HG03196 (cell line): ENCODE data around the gene HUNK.
"Not testable (repeated sequence)": the region's sequence is repeated elsewhere in the genome, so short reads cannot be mapped to it uniquely, and the experiment has no call there.

Experiments
- ATAC-seq: cut with Tn5 transposase; IDR thresholded peaks from one replicate; pipeline ENCODE4 v1.9.1; 2021; ENCODE audit not compliant: unreplicated experiment

The HUNK gene

GRCh38 chr21:31872452-31873274, at the start of gene HUNK:
Gene HUNK (plus strand): TSS chr21:31873020. CDS start chr21:31873675, 655 bp downstream.
- no peak for ATAC-seq

- no peak for ATAC-seq
Measured at GRCh38 chr21:31829736-31830472, 42.9 kb upstream of the HUNK start.

GRCh38 chr21:31830701-31831100, 42.1 kb upstream of the HUNK start:
- ATAC-seq, result no peak

GRCh38 chr21:31837041-31837440, 35.8 kb upstream of the HUNK start:
- ATAC-seq, result no peak

- no peak for ATAC-seq
Measured at GRCh38 chr21:31837618-31838390, 35.0 kb upstream of the HUNK start.

GRCh38 chr21:31838586-31839355, 34.0 kb upstream of the HUNK start:
- ATAC-seq, result no peak

GRCh38 chr21:31844206-31844605, 28.6 kb upstream of the HUNK start:
- ATAC-seq, result no peak

GRCh38 chr21:31845151-31845729, 27.6 kb upstream of the HUNK start:
- ATAC-seq, result no peak

GRCh38 chr21:31846690-31847089, 26.1 kb upstream of the HUNK start:
- ATAC-seq, result no peak

GRCh38 chr21:31847761-31848160, 25.1 kb upstream of the HUNK start:
- ATAC-seq, result no peak

- no peak for ATAC-seq
Measured at GRCh38 chr21:31848326-31848985, 24.4 kb upstream of the HUNK start.

GRCh38 chr21:31850886-31851285, 21.9 kb upstream of the HUNK start:
- no peak for ATAC-seq

GRCh38 chr21:31855180-31855579, 17.6 kb upstream of the HUNK start:
- ATAC-seq, result no peak

GRCh38 chr21:31857096-31857495, 15.7 kb upstream of the HUNK start:
- ATAC-seq, result no peak

- not testable (repeated sequence) for ATAC-seq
Measured at GRCh38 chr21:31857631-31858030, 15.2 kb upstream of the HUNK start.

GRCh38 chr21:31860851-31861250, 12.0 kb upstream of the HUNK start:
- ATAC-seq, result no peak

- ATAC-seq, result no peak
Measured at GRCh38 chr21:31862078-31862477, 10.7 kb upstream of the HUNK start.

GRCh38 chr21:31865429-31865970, 7.3 kb upstream of the HUNK start:
- ATAC-seq, result no peak

- no peak for ATAC-seq
Measured at GRCh38 chr21:31866077-31866511, 6.7 kb upstream of the HUNK start.

GRCh38 chr21:31869750-31870149, 3.1 kb upstream of the HUNK start:
- ATAC-seq, result no peak
